Activated T-cell treated with anti-CD3 and anti-CD28 coated beads, Interleukin-2, amount 50 U/mL, for 24 hours (primary cell): ENCODE data around the gene HMCN2.
"Not testable (repeated sequence)": the region's sequence is repeated elsewhere in the genome, so short reads cannot be mapped to it uniquely, and the experiment has no call there.

Experiments
- DNase-seq: peaks from one replicate; pipeline ENCODE4 v3.0.0-alpha.2; 2020
- H3K27ac Mint-ChIP-seq: 2 replicates; pipeline ENCODE4 v1.8.0; 2020; ENCODE audit warnings: mild to moderate bottlenecking, mixed read lengths
- H3K27me3 Mint-ChIP-seq: 2 replicates; pipeline ENCODE4 v1.8.0; 2020; ENCODE audit warnings: mixed read lengths
- H3K36me3 Mint-ChIP-seq: 2 replicates; pipeline ENCODE4 v1.8.0; 2020; ENCODE audit warnings: low read depth, mixed read lengths
- H3K4me1 Mint-ChIP-seq: 2 replicates; pipeline ENCODE4 v1.8.0; 2020; ENCODE audit warnings: low read depth, mixed read lengths
- H3K4me3 Mint-ChIP-seq: 2 replicates; pipeline ENCODE4 v1.8.0; 2020; ENCODE audit warnings: mild to moderate bottlenecking, moderate library complexity, mixed read lengths
- H3K9me3 Mint-ChIP-seq: 2 replicates; pipeline ENCODE4 v1.8.0; 2020; ENCODE audit warnings: mixed read lengths

Gene HMCN2

GRCh38 chr9:130267930-130268329, 2.4 kb downstream of the HMCN2 start:
- peaks cover 76% of the 10 kb centered on the region for H3K27me3 Mint-ChIP-seq
- H3K4me3 Mint-ChIP-seq, result no peak overlapping the region
- H3K9me3 Mint-ChIP-seq, result no peaks in the 10 kb centered on the region
- H3K4me1 Mint-ChIP-seq, result peaks cover 3% of the 10 kb centered on the region
- H3K27ac Mint-ChIP-seq, result no peak overlapping the region
- DNase-seq, result no peak
- no peaks in the 10 kb centered on the region for H3K36me3 Mint-ChIP-seq

DNA sequence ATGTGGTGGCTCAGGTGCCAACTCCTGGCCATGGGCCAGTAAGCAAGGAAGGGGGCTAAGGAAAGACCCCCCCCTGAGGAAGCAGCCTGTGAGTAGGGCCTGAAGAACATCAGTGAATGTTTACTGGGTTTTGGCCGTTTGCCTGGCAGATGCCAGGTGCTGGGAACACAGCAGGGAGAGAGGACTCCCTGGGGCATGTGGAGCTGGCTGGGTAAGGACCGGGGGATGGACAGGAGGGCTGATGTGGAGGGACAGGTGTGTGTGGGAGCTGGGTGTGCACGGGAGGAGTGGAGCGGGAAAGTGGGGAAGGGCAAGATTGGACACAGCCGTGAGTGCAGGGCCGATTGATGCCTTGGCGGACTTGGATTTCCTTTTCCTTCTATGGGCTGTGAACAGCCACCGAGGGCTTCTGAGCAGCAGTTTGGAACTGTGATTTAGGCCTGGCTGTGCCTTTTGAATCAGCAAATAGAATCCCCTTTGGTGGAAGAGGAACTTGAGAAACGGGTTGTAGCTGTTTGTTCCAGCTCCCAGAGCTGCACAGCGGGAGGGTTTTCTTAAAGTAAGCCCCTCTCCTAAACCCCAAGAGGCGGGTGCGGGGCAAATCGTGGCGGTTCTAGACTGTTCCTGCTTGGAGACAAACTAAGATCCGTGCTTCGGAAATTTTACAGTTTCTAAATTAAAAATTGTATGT, 3.1 kb downstream of the HMCN2 start:
- H3K4me3 Mint-ChIP-seq, result no peak overlapping the region
- peaks cover 3% of the 10 kb centered on the region for H3K4me1 Mint-ChIP-seq
- no peak overlapping the region for H3K27ac Mint-ChIP-seq
- no peak for DNase-seq
- H3K27me3 Mint-ChIP-seq, result peaks cover 69% of the 10 kb centered on the region
- H3K36me3 Mint-ChIP-seq, result no peaks in the 10 kb centered on the region
- H3K9me3 Mint-ChIP-seq, result no peaks in the 10 kb centered on the region

- Mint-ChIP-seq H3K9me3 (no peaks in the 10 kb centered on the region), H3K27ac (no peak overlapping the region), H3K36me3 (no peaks in the 10 kb centered on the region), H3K27me3 (peaks cover 51% of the 10 kb centered on the region), H3K4me1 (no peaks in the 10 kb centered on the region), H3K4me3 (no peak overlapping the region)
- DNase-seq, result no peak
Measured at GRCh38 chr9:130271473-130271872, 5.9 kb downstream of the HMCN2 start.

GRCh38 chr9:130275156-130275555, 9.6 kb downstream of the HMCN2 start:
- H3K36me3 Mint-ChIP-seq, result no peaks in the 10 kb centered on the region
- H3K27me3 Mint-ChIP-seq, result peaks cover 22% of the 10 kb centered on the region
- DNase-seq, result no peak
- no peak overlapping the region for H3K4me3 Mint-ChIP-seq
- H3K4me1 Mint-ChIP-seq, result no peaks in the 10 kb centered on the region
- no peaks in the 10 kb centered on the region for H3K9me3 Mint-ChIP-seq
- H3K27ac Mint-ChIP-seq, result no peak overlapping the region

GRCh38 chr9:130276121-130276520, 10.6 kb downstream of the HMCN2 start:
- Mint-ChIP-seq H3K4me1 (no peaks in the 10 kb centered on the region), H3K27me3 (peaks cover 17% of the 10 kb centered on the region), H3K9me3 (no peaks in the 10 kb centered on the region), H3K27ac (no peak overlapping the region), H3K36me3 (no peaks in the 10 kb centered on the region), H3K4me3 (no peak overlapping the region)
- no peak for DNase-seq

- Mint-ChIP-seq H3K4me3 (no peak overlapping the region), H3K36me3 (no peaks in the 10 kb centered on the region)
Measured at GRCh38 chr9:130276955-130277354, 11.4 kb downstream of the HMCN2 start.

DNA sequence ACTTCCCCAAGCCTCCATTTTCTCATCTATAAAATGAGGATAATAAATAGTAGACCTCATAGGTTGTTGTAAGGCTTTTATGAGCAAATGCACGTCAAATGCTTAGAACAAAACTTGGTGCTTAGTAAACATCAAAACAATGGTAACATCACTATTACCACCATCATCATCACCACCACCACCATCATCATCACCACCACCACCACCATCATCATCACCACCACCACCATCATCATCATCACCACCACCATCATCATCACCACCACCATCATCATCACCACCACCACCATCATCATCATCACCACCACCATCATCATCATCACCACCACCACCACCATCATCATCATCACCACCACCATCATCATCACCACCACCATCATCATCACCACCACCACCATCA, 12.0 kb downstream of the HMCN2 start:
- not testable (repeated sequence) for H3K27ac Mint-ChIP-seq, H3K4me3 Mint-ChIP-seq, DNase-seq, H3K9me3 Mint-ChIP-seq, H3K4me1 Mint-ChIP-seq, H3K36me3 Mint-ChIP-seq
- peaks cover 20% of the 10 kb centered on the region for H3K27me3 Mint-ChIP-seq

More at GRCh38 chr9:130276955-130277354, 11.4 kb downstream of the HMCN2 start:
- H3K9me3 Mint-ChIP-seq, result no peaks in the 10 kb centered on the region
- H3K27ac Mint-ChIP-seq, result no peak overlapping the region
- H3K4me1 Mint-ChIP-seq, result no peaks in the 10 kb centered on the region
- DNase-seq, result no peak
- peaks cover 15% of the 10 kb centered on the region for H3K27me3 Mint-ChIP-seq

GRCh38 chr9:130283539-130284248, 18.1 kb downstream of the HMCN2 start:
- peaks cover 55% of the 10 kb centered on the region for H3K27me3 Mint-ChIP-seq
- no peaks in the 10 kb centered on the region for H3K36me3 Mint-ChIP-seq
- no peak for DNase-seq
- H3K4me1 Mint-ChIP-seq, result no peaks in the 10 kb centered on the region
- H3K9me3 Mint-ChIP-seq, result no peaks in the 10 kb centered on the region
- H3K27ac Mint-ChIP-seq, result no peak overlapping the region
- no peak overlapping the region for H3K4me3 Mint-ChIP-seq

- no peaks in the 10 kb centered on the region for H3K9me3 Mint-ChIP-seq
- no peak for DNase-seq
- no peak overlapping the region for H3K4me3 Mint-ChIP-seq
- H3K4me1 Mint-ChIP-seq, result no peaks in the 10 kb centered on the region
- H3K36me3 Mint-ChIP-seq, result no peaks in the 10 kb centered on the region
- no peak overlapping the region for H3K27ac Mint-ChIP-seq
- peaks cover 59% of the 10 kb centered on the region for H3K27me3 Mint-ChIP-seq
Measured at GRCh38 chr9:130284249-130284625, 18.7 kb downstream of the HMCN2 start.

DNA sequence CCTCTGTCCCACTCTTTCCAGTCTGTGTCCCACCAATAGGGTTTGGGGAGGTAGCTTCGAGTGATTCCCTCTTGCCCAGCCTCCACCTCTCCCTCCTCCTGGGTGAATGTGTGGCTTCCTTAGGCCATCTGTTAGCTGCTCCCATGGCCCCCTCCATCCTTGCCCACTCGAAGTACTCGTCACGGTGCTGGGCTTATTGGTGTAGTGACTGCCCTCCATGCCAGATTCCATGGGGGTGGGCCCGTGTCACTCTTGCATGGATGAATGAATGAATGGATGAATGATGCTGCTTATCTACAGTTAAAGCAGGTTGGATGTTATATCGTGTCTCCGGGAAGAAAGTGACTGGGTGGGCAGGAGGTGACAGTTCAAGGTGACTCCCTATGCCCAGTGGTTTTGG, 19.1 kb downstream of the HMCN2 start:
- no peak overlapping the region for H3K27ac Mint-ChIP-seq
- no peak overlapping the region for H3K4me3 Mint-ChIP-seq
- DNase-seq, result no peak
- no peaks in the 10 kb centered on the region for H3K9me3 Mint-ChIP-seq
- no peaks in the 10 kb centered on the region for H3K4me1 Mint-ChIP-seq
- H3K27me3 Mint-ChIP-seq, result peaks cover 62% of the 10 kb centered on the region
- H3K36me3 Mint-ChIP-seq, result no peaks in the 10 kb centered on the region

DNA sequence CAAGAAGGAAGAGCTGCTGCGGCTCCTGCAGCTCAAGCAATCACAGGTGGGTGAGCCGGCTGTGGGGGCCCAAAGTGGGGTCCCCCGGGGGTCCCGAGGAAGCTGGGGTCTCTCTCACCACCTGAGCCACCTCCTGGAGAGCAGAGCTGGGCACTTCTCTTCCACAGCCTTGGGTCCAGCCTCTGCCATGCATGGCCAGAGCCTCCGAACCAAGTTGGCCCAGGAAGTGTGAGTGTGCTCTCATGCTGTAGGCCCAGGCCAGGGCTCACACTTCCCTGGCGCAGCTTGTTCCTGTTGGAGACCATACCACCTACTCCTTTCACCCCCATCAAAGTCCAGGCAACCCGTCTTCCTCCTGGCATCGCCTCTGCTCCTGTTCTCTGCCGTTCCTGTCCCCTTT, 19.7 kb downstream of the HMCN2 start:
- no peaks in the 10 kb centered on the region for H3K36me3 Mint-ChIP-seq
- H3K4me1 Mint-ChIP-seq, result no peaks in the 10 kb centered on the region
- no peaks in the 10 kb centered on the region for H3K9me3 Mint-ChIP-seq
- no peak overlapping the region for H3K27ac Mint-ChIP-seq
- H3K4me3 Mint-ChIP-seq, result no peak overlapping the region
- no peak for DNase-seq
- H3K27me3 Mint-ChIP-seq, result peaks cover 66% of the 10 kb centered on the region

DNA sequence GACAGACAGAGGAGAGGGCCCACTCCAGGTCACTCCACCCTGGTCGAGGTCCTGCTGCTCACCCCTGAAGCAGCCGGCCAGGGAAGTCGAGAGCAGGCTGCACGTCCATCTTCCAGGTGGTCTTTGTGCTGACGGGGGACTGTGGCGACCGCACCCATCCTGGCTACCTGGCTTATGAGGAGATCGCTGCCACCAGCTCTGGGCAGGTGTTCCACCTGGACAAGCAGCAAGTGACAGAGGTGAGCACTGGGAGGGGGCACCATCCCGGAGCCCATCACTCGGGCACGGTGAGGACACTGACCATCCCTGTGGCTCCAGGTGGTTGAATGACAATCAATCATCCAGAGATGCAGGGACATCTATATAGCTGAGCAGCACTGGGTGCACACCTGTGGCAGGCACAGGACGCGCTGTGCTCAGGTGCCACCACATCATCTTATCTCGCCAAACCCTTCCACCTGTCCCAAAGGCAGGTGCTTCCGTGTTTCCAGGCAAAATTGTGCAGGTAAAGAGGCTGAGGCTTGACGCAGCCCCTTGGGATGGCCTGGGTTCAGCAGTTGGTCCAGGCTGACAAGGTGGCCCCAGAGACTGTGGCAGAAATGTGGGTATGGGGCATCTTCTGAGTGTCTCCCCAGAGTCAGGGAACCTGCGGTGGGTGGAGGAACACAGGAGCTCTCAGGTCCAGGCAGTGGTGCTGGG, 20.7 kb downstream of the HMCN2 start:
- no peak overlapping the region for H3K27ac Mint-ChIP-seq
- no peak overlapping the region for H3K4me3 Mint-ChIP-seq
- H3K9me3 Mint-ChIP-seq, result no peaks in the 10 kb centered on the region
- no peaks in the 10 kb centered on the region for H3K36me3 Mint-ChIP-seq
- no peak for DNase-seq
- H3K27me3 Mint-ChIP-seq, result peaks cover 65% of the 10 kb centered on the region
- no peaks in the 10 kb centered on the region for H3K4me1 Mint-ChIP-seq

- Mint-ChIP-seq H3K4me1 (no peaks in the 10 kb centered on the region), H3K27me3 (peaks cover 62% of the 10 kb centered on the region), H3K4me3 (no peak overlapping the region), H3K9me3 (no peaks in the 10 kb centered on the region), H3K27ac (no peak overlapping the region), H3K36me3 (no peaks in the 10 kb centered on the region)
- no peak for DNase-seq
Measured at GRCh38 chr9:130286781-130287428, 21.3 kb downstream of the HMCN2 start.

DNA sequence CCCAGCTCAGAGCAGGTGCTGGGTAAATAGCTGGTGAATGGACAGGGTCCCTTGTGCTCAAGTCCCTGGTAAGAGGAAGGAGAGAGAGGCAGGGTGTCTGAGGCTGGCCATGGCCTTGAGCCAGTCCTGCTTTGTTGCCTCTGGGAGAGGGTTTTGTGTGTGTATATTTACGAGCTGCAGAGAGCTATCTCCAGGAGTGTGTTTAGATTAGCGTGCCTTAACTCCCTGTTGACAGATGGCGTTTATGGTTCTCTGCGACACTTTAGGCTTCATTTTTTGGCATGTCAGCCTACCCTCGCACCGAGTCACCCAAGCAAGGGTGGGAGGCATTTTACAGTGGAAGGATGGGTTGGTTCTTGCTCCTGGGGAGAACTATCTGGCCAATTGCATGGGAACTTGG, 22.2 kb downstream of the HMCN2 start:
- H3K27me3 Mint-ChIP-seq, result peaks cover 55% of the 10 kb centered on the region
- no peaks in the 10 kb centered on the region for H3K9me3 Mint-ChIP-seq
- H3K4me1 Mint-ChIP-seq, result no peaks in the 10 kb centered on the region
- DNase-seq, result no peak
- no peak overlapping the region for H3K4me3 Mint-ChIP-seq
- H3K36me3 Mint-ChIP-seq, result no peaks in the 10 kb centered on the region
- H3K27ac Mint-ChIP-seq, result no peak overlapping the region

- no peak for DNase-seq
- no peaks in the 10 kb centered on the region for H3K4me1 Mint-ChIP-seq
- no peaks in the 10 kb centered on the region for H3K36me3 Mint-ChIP-seq
- H3K4me3 Mint-ChIP-seq, result no peak overlapping the region
- no peak overlapping the region for H3K27ac Mint-ChIP-seq
- H3K27me3 Mint-ChIP-seq, result peaks cover 56% of the 10 kb centered on the region
- no peaks in the 10 kb centered on the region for H3K9me3 Mint-ChIP-seq
Measured at GRCh38 chr9:130288393-130288792, 22.8 kb downstream of the HMCN2 start.
